Osteoblast (primary cell): ENCODE data around the gene VARS1. TPM values are rescaled to one million over a fixed set of nuclear protein-coding genes. Genes with fewer than 3 reads are reported as not detected.

Experiments used
- DNase-seq: peaks from one replicate; pipeline ENCODE4 v3.0.0; 2011; ENCODE audit warnings: low spot score, mixed read lengths; ENCODE audit not compliant: insufficient read length; ENCODE audit errors: missing footprints
- H2AFZ ChIP-seq: 2 replicates; pipeline ENCODE4 v1.6.0; 2011; ENCODE audit warnings: mild to moderate bottlenecking, low read length
- H3K27ac ChIP-seq: 2 replicates; pipeline ENCODE4 v1.5.1; 2011; ENCODE audit warnings: mild to moderate bottlenecking, low read depth, low read length, moderate library complexity
- H3K27me3 ChIP-seq: 2 replicates; pipeline ENCODE4 v1.6.0; 2012; ENCODE audit warnings: mild to moderate bottlenecking, control low read depth, inconsistent platforms, low read length, moderate library complexity; ENCODE audit not compliant: insufficient read depth
- H3K36me3 ChIP-seq: 2 replicates; pipeline ENCODE4 v1.5.1; 2011; ENCODE audit warnings: mild to moderate bottlenecking, low read length, control low read depth, moderate library complexity; ENCODE audit not compliant: insufficient read depth
- H3K4me1 ChIP-seq: 2 replicates; pipeline ENCODE4 v1.5.1; 2011; ENCODE audit warnings: mild to moderate bottlenecking, low read length, control low read depth, moderate library complexity; ENCODE audit not compliant: insufficient read depth
- H3K4me2 ChIP-seq: 2 replicates; pipeline ENCODE4 v1.6.0; 2011; ENCODE audit warnings: mild to moderate bottlenecking, low read length; ENCODE audit not compliant: insufficient read depth
- H3K4me3 ChIP-seq: fragments of 200-600 bp; sonication (generic); 3 replicates; pipeline ENCODE4 v1.5.1; 2012; ENCODE audit warnings: mild to moderate bottlenecking, low read length, inconsistent platforms; ENCODE audit not compliant: insufficient read depth
- H3K79me2 ChIP-seq: 2 replicates; pipeline ENCODE4 v1.6.0; 2012; ENCODE audit warnings: mild to moderate bottlenecking, low read length, control low read depth, inconsistent platforms; ENCODE audit not compliant: insufficient read depth
- H3K9me3 ChIP-seq: 2 replicates; pipeline ENCODE4 v1.5.1; 2011; ENCODE audit warnings: low read depth, low read length, control low read depth
- H4K20me1 ChIP-seq: 2 replicates; pipeline ENCODE4 v1.6.0; 2012; ENCODE audit warnings: mild to moderate bottlenecking, low read length, control low read depth; ENCODE audit not compliant: insufficient read depth
- total RNA-seq: library from RNA; depleted of rRNA; stranded (reverse); fragments of >200 nt; gene quantifications from 2 replicates; pipeline ENCODE4 v1.2.3, GENCODE V29; 2012
- TF ChIP-seq, protein P1 (sequence below): IDR thresholded peaks from 2 replicates; pipeline ENCODE4 v1.5.1; 2011; ENCODE audit warnings: mild to moderate bottlenecking, low read depth, low read length, moderate library complexity; ENCODE audit errors: extremely low read depth

The VARS1 gene
- total RNA-seq, 1 donor: 42.0 TPM

GRCh38 chr6:31771992-31772358 lies 23.6 kb downstream of the VARS1 start:
- DNase-seq: peak; percentile 65
- TF ChIP-seq, protein P1, sequence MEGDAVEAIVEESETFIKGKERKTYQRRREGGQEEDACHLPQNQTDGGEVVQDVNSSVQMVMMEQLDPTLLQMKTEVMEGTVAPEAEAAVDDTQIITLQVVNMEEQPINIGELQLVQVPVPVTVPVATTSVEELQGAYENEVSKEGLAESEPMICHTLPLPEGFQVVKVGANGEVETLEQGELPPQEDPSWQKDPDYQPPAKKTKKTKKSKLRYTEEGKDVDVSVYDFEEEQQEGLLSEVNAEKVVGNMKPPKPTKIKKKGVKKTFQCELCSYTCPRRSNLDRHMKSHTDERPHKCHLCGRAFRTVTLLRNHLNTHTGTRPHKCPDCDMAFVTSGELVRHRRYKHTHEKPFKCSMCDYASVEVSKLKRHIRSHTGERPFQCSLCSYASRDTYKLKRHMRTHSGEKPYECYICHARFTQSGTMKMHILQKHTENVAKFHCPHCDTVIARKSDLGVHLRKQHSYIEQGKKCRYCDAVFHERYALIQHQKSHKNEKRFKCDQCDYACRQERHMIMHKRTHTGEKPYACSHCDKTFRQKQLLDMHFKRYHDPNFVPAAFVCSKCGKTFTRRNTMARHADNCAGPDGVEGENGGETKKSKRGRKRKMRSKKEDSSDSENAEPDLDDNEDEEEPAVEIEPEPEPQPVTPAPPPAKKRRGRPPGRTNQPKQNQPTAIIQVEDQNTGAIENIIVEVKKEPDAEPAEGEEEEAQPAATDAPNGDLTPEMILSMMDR: no peak
- Histone ChIP-seq H3K79me2 (no peaks in the 10 kb centered on the region), H3K27ac (no peak overlapping the region), H3K4me1 (peaks cover 4% of the 10 kb centered on the region), H2AFZ (no peak overlapping the region), H4K20me1 (no peaks in the 10 kb centered on the region), H3K36me3 (no peaks in the 10 kb centered on the region), H3K4me3 (no peak overlapping the region), H3K4me2 (no peak overlapping the region), H3K9me3 (no peaks in the 10 kb centered on the region), H3K27me3 (no peaks in the 10 kb centered on the region)

GRCh38 chr6:31770860-31771259 lies 24.7 kb downstream of the VARS1 start:
- no peaks in the 10 kb centered on the region for H4K20me1 ChIP-seq
- H3K4me2 ChIP-seq: no peak overlapping the region
- peaks cover 4% of the 10 kb centered on the region for H3K4me1 ChIP-seq
- H3K27ac ChIP-seq: no peak overlapping the region
- no peak overlapping the region for H2AFZ ChIP-seq
- TF ChIP-seq, protein P1: no peak
- H3K27me3 ChIP-seq: no peaks in the 10 kb centered on the region
- H3K36me3 ChIP-seq: no peaks in the 10 kb centered on the region
- H3K9me3 ChIP-seq: no peaks in the 10 kb centered on the region
- H3K4me3 ChIP-seq: no peak overlapping the region
- no peaks in the 10 kb centered on the region for H3K79me2 ChIP-seq
- DNase-seq: peak; percentile 54

- Histone ChIP-seq H4K20me1 (no peaks in the 10 kb centered on the region), H3K9me3 (no peaks in the 10 kb centered on the region), H3K79me2 (no peaks in the 10 kb centered on the region), H3K27ac (no peak overlapping the region), H3K4me2 (no peak overlapping the region), H3K36me3 (no peaks in the 10 kb centered on the region), H3K27me3 (no peaks in the 10 kb centered on the region), H3K4me1 (peaks cover 4% of the 10 kb centered on the region), H3K4me3 (no peak overlapping the region), H2AFZ (no peak overlapping the region)
- TF ChIP-seq, protein P1: peak; percentile 85
- DNase-seq: peak; percentile 97
These were observed 25.7 kb downstream of the VARS1 start for GRCh38 chr6:31769684-31770371.

- Histone ChIP-seq H3K4me2 (no peak overlapping the region), H3K27ac (no peak overlapping the region), H3K9me3 (no peaks in the 10 kb centered on the region), H3K79me2 (no peaks in the 10 kb centered on the region), H3K27me3 (no peaks in the 10 kb centered on the region), H3K36me3 (no peaks in the 10 kb centered on the region), H2AFZ (no peak overlapping the region), H3K4me1 (peaks cover 4% of the 10 kb centered on the region), H4K20me1 (no peaks in the 10 kb centered on the region), H3K4me3 (no peak overlapping the region)
- TF ChIP-seq, protein P1: no peak
- peak; percentile 63 for DNase-seq
These were observed 26.9 kb downstream of the VARS1 start for GRCh38 chr6:31768363-31769257.
